Measurements from ENCODE around the gene CRYBG3. TPM values are rescaled to one million over a fixed set of nuclear protein-coding genes. Genes with fewer than 3 reads are reported as not detected.

CRYBG3 gene
- polyA plus RNA-seq, 1 donor from 2014 or later = 1.3 TPM

GRCh38 chr3:97795951-97796350 lies 25.9 kb upstream of the CRYBG3 start:
- Histone ChIP-seq H2AFZ (ENCODE audit: low read depth, low read length) (no peak overlapping the region), H3K9me2 (ENCODE audit: insufficient read depth, low read length) (no peaks in the 10 kb centered on the region), H3F3A (ENCODE audit: insufficient read depth, low read length, poor library complexity, severe bottlenecking) (no peaks in the 10 kb centered on the region), H3K9ac (ENCODE audit: low read length) (no peak overlapping the region), H4K20me1 (ENCODE audit: insufficient read depth) (no peaks in the 10 kb centered on the region), H3K4me2 (ENCODE audit: low read length) (no peak overlapping the region), H3K4me3 (ENCODE audit: low read length) (no peak overlapping the region), H3K9me3 (ENCODE audit: low read length) (no peaks in the 10 kb centered on the region), H3K36me3 (ENCODE audit: insufficient read depth, low read length) (no peaks in the 10 kb centered on the region), H3K27ac (ENCODE audit: low read length) (no peak overlapping the region), H3K27me3 (ENCODE audit: insufficient read depth, low read depth, low read length) (no peaks in the 10 kb centered on the region), H3K79me2 (replicated peaks; ENCODE audit: insufficient read depth, low read length) (no peaks in the 10 kb centered on the region)
- no peak for TF ChIP-seq CTCF (IDR thresholded peaks at IDR 0.05; ENCODE audit: poor library complexity, severe bottlenecking)
- no peak for TF ChIP-seq RAD21 (conservative IDR thresholded peaks at IDR 0.05)
- TF ChIP-seq TAF1 (IDR thresholded peaks at IDR 0.05; ENCODE audit: low read depth) = no peak
- TF ChIP-seq EZH2 (IDR thresholded peaks at IDR 0.05; ENCODE audit: borderline replicate concordance, insufficient read depth, low read length, poor library complexity, severe bottlenecking) = no peak
- TF ChIP-seq SMC3 (conservative IDR thresholded peaks at IDR 0.05; ENCODE audit: poor library complexity) = no peak
- no peak for TF ChIP-seq MXI1 (conservative IDR thresholded peaks at IDR 0.05; ENCODE audit: poor library complexity, severe bottlenecking)
- no peak for TF ChIP-seq REST (IDR thresholded peaks at IDR 0.05; ENCODE audit: borderline replicate concordance)
- no peak for TF ChIP-seq POLR2AphosphoS5 (IDR thresholded peaks at IDR 0.05)
- TF ChIP-seq EP300 (conservative IDR thresholded peaks at IDR 0.05; ENCODE audit: poor library complexity, severe bottlenecking) = no peak

GRCh38 chr3:97804471-97804870 lies 17.3 kb upstream of the CRYBG3 start:
- no peaks in the 10 kb centered on the region for H3K36me3 ChIP-seq (ENCODE audit: insufficient read depth, low read length)
- no peak overlapping the region for H3K9ac ChIP-seq (ENCODE audit: low read length)
- no peak overlapping the region for H2AFZ ChIP-seq (ENCODE audit: low read depth, low read length)
- TF ChIP-seq CTCF (IDR thresholded peaks at IDR 0.05; ENCODE audit: poor library complexity, severe bottlenecking) = no peak
- TF ChIP-seq RAD21 (conservative IDR thresholded peaks at IDR 0.05) = no peak
- no peak for TF ChIP-seq EP300 (conservative IDR thresholded peaks at IDR 0.05; ENCODE audit: poor library complexity, severe bottlenecking)
- no peak for TF ChIP-seq POLR2AphosphoS5 (IDR thresholded peaks at IDR 0.05)
- no peak for TF ChIP-seq SMC3 (conservative IDR thresholded peaks at IDR 0.05; ENCODE audit: poor library complexity)
- no peak for TF ChIP-seq MXI1 (conservative IDR thresholded peaks at IDR 0.05; ENCODE audit: poor library complexity, severe bottlenecking)
- no peak for TF ChIP-seq EZH2 (IDR thresholded peaks at IDR 0.05; ENCODE audit: borderline replicate concordance, insufficient read depth, low read length, poor library complexity, severe bottlenecking)
- TF ChIP-seq REST (IDR thresholded peaks at IDR 0.05; ENCODE audit: borderline replicate concordance) = no peak
- TF ChIP-seq TAF1 (IDR thresholded peaks at IDR 0.05; ENCODE audit: low read depth) = no peak
- H3K79me2 ChIP-seq (replicated peaks; ENCODE audit: insufficient read depth, low read length) = no peaks in the 10 kb centered on the region
- no peaks in the 10 kb centered on the region for H3K9me2 ChIP-seq (ENCODE audit: insufficient read depth, low read length)
- no peaks in the 10 kb centered on the region for H3K27me3 ChIP-seq (ENCODE audit: insufficient read depth, low read depth, low read length)
- H3K9me3 ChIP-seq (ENCODE audit: low read length) = no peaks in the 10 kb centered on the region
- no peaks in the 10 kb centered on the region for H3F3A ChIP-seq (ENCODE audit: insufficient read depth, low read length, poor library complexity, severe bottlenecking)
- no peaks in the 10 kb centered on the region for H4K20me1 ChIP-seq (ENCODE audit: insufficient read depth)
- no peak overlapping the region for H3K27ac ChIP-seq (ENCODE audit: low read length)
- H3K4me3 ChIP-seq (ENCODE audit: low read length) = no peak overlapping the region
- H3K4me2 ChIP-seq (ENCODE audit: low read length) = no peak overlapping the region
